Measurements from ENCODE around the gene KCNJ14.
A peak's percentile ranks its signal among the peaks of the same experiment; 100 is the strongest.

The KCNJ14 gene

GRCh38 chr19:48509467-48510194 is 54.3 kb downstream of the KCNJ14 start:
- DNase-seq = no peak

GRCh38 chr19:48510421-48511268 is 55.3 kb downstream of the KCNJ14 start:
- DNase-seq = peak; percentile 32 to 68 (median 52)

- DNase-seq = peak in 2 of 4 experiments; percentile 24 to 46
Measured at GRCh38 chr19:48511321-48511731, 56.0 kb downstream of the KCNJ14 start.

GRCh38 chr19:48511800-48512503 is 56.6 kb downstream of the KCNJ14 start, which contains the start of gene LMTK3:
LMTK3 (minus strand) TSS chr19:48511835; CDS start chr19:48511576, 259 bp downstream.
- DNase-seq = peak; percentile 35 to 78 (median 58)

GRCh38 chr19:48512504-48513288 is 57.3 kb downstream of the KCNJ14 start:
- no peak for DNase-seq

- DNase-seq = peak in 3 of 4 experiments; percentile 30 to 63 (median 47)
Measured at GRCh38 chr19:48513289-48514122, 58.1 kb downstream of the KCNJ14 start.

- DNase-seq = no peak
Measured at GRCh38 chr19:48514123-48514458, 58.7 kb downstream of the KCNJ14 start.

- DNase-seq = no peak
Measured at GRCh38 chr19:48516536-48516935, 61.2 kb downstream of the KCNJ14 start.

All from activated naive CD4-positive, alpha-beta T cell (primary cell).